Stimulated activated CD8-positive, alpha-beta memory T cell treated with anti-CD3 and anti-CD28 coated beads, Interleukin-15, amount 100 ng/mL, for 4 hours (primary cell): Measurements from ENCODE around the gene MAPK8IP1.
"Not testable (repeated sequence)": the region's sequence is repeated elsewhere in the genome, so short reads cannot be mapped to it uniquely, and the experiment has no call there.

ENCODE experiments used
- DNase-seq, 2 donors: peaks; one replicate each; pipeline ENCODE4 v3.0.0-alpha.2; 2020; ENCODE audit warnings: low read depth in 2 of 2

The MAPK8IP1 gene

GRCh38 chr11:45889966-45890365 is 4.5 kb downstream of the MAPK8IP1 start:
- no peak for DNase-seq

- DNase-seq: no peak
Measured at GRCh38 chr11:45890886-45891550, 5.6 kb downstream of the MAPK8IP1 start.

DNA sequence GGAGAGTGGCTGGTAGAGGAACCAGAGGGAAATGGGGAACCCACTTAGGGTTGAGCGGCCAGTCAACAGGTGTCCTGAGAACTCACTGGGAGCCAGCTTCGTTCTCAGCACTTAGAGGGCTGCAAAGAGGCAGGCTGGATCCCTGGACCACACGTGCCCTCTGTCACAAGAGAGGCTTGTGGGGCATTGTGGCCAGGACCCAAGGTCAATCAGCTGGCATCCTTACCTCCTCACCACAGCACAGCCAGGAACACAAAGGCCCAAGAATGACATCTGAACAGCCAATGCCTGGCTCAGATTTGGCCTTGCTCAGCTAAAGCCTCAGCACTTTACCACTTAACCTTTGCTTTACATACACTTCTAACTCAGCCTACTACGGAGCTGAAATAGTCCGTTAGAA is 7.4 kb downstream of the MAPK8IP1 start:
- no peak for DNase-seq

DNA sequence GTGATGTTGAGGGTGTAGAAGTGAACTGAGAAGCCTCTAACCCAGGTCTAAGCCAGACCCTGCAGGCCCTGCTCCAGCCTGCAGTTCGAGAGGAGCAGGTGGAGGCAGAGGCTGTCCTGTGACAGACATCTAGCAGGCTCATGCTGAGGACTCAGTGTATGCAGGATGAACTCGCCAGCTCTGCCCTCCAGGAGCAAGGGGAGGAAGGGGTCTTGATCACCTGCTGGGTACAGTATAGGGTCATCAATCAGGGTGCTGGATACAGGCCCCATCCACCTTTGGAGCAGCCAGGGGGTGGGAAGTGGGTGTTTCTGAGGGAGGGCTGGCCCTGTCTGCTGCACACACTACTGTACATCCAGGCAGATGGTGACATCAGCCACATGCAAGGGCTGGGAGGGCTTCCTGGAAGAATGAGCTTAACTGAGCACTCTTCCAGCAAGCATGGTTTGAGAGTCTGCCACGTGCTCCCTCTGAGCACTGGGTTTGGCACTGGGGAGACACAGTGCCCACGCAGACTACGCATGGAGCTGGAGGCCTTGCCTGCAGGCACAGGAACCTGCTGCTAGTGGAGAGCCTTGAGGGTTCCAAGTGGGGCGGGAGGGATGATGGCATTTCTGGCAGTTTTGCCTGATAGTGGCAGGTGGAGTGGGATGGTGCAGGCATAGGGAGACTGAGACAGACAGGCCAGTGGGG is 9.2 kb downstream of the MAPK8IP1 start:
- no peak for DNase-seq

GRCh38 chr11:45895553-45896259 is 10.3 kb downstream of the MAPK8IP1 start:
- no peak for DNase-seq

DNA sequence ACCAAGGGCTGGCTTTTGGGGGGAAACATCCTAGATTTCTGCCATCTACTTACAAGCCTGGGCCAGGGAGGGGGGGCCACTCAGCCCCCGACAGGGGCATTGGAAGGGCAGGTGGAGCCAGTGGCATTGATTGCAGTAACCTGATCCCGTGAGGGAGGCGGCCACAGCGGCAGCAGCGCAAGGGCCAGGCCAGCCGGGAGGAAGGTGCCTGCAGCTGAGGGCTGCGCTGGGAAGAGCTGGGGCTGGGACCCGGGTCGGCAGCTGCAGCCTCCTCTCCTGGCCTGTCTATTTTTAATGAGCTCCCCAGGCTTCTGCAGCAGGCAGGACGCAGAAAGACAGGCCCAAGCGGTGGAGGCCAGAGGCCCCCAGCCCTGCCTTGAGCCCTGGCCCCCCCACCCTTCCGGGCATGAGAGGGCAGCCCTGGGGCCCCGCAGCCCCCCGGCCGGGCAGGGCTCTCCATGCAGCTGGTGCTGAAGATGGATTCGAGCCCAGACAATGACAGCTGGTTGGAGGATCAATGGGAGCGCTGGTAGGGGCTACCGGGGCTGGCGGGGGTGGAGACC is 11.1 kb downstream of the MAPK8IP1 start:
- DNase-seq: no peak

DNA sequence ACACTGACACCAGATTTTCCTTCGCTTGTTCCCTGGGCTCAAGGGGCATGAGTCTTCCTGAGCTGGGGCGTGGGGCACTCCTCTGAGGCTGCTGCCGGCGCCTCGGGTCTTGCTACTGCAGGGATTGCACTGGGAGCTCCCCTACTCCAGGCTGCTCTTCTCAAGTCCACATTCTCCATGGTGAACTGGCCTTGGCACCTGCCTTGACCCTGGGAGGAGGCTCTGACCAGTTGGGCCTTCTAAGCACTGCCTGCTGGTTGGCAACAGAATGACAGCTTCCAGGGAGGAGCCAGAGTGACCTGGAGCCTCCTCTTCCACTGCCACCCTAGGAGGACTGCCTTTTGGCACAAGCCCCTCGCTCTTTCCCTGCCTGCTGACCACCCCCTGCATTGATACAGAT is 12.1 kb downstream of the MAPK8IP1 start:
- no peak for DNase-seq

DNA sequence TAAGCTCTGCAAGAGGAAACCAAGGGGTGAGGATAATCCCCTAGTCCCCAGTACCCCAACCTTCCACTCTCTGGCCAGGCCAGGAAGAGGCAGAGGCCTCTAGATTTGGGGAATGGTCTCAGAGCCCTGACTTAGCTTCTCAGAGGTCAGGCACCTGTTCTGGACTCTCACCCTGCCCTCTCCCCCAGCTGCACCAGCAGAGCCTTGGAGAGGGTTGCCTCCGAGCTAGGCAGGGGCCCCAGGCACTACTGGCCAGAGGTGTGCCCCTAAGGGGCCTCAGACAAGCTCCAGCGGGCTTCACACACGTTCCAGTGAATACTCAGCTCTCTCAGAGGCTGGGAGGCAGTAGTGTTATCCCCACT is 13.6 kb downstream of the MAPK8IP1 start:
- DNase-seq: no peak

- peak; percentile 40 to 51 for DNase-seq
Measured at GRCh38 chr11:45899448-45900174, 14.2 kb downstream of the MAPK8IP1 start.

DNA sequence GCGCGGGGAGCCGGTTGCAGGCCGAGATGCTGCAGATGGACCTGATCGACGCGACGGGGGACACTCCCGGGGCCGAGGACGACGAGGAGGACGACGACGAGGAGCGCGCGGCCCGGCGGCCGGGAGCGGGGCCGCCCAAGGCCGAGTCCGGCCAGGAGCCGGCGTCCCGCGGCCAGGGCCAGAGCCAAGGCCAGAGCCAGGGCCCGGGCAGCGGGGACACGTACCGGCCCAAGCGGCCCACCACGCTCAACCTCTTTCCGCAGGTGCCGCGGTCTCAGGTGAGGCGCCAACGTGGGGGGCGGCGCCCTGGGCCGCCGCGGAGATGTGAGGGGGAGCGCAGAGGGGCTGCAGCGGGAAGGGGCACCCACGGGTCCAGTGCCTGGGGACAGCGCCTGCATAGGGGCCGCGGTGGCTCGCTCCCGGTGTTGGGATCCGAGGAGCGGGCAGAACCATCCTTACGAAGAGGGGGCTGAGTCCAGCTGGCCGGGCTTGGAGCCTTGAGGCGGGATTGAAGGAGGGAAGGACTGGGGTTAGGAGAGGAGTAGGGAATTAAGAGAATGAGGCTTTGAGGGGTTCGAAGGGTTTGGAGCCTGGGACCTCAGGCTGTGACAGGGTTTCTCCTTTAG is 14.8 kb downstream of the MAPK8IP1 start:
- DNase-seq: not testable (repeated sequence)

GRCh38 chr11:45900916-45901617 is 15.6 kb downstream of the MAPK8IP1 start:
- DNase-seq: no peak

DNA sequence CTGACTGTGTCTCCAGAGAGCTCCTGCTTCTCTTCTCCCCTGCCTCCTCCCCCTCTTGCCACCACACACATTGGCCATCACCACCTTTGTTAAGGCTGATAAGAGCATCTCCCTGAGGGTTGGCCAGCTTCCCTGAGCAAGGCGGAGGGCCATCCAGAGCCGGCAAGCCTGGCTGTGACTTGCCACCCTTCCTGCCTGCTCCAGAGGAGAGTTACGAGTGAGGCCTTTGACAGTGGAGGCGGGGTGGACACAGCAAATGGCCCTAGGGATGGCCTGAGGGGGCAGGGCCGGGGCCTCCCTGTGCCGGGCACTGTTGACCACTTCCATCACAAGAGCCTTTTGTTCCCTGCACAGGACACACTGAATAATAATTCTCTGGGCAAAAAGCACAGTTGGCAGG is 16.2 kb downstream of the MAPK8IP1 start:
- DNase-seq: no peak

- no peak for DNase-seq
Measured at GRCh38 chr11:45902452-45903380, 17.3 kb downstream of the MAPK8IP1 start.

- no peak for DNase-seq
Measured at GRCh38 chr11:45904309-45904915, 19.0 kb downstream of the MAPK8IP1 start.

GRCh38 chr11:45905095-45905494 is 19.6 kb downstream of the MAPK8IP1 start:
- no peak for DNase-seq

- not testable (repeated sequence) for DNase-seq
Measured at GRCh38 chr11:45905576-45905975, 20.1 kb downstream of the MAPK8IP1 start.

DNA sequence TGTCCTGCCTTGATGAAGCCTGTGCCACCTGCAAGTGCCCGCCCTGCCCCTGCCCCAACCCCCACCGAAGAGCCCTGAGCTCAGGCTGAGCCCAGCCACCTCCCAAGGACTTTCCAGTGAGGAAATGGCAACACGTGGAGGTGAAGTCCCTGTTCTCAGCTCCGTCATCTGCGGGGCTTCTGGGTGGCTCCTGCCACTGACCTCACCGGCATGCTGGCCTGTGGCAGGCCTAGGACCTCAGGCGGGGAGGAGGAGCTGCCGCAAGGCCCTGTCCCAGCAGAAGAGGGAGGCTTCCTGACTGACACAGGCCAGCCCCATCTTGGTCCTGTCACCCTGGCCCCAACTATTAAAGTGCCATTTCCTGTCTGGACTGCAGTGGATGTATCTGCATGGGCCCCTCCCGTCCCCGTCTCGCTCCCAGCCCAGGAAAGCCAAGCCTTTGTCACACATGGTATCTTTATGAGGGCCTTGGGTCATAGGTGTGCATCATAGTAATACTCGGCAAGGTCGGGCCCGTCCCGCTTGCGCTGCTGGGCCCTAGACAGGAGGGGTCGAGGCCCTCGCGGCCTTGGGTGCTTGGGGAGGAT is 20.7 kb downstream of the MAPK8IP1 start:
- no peak for DNase-seq

DNA sequence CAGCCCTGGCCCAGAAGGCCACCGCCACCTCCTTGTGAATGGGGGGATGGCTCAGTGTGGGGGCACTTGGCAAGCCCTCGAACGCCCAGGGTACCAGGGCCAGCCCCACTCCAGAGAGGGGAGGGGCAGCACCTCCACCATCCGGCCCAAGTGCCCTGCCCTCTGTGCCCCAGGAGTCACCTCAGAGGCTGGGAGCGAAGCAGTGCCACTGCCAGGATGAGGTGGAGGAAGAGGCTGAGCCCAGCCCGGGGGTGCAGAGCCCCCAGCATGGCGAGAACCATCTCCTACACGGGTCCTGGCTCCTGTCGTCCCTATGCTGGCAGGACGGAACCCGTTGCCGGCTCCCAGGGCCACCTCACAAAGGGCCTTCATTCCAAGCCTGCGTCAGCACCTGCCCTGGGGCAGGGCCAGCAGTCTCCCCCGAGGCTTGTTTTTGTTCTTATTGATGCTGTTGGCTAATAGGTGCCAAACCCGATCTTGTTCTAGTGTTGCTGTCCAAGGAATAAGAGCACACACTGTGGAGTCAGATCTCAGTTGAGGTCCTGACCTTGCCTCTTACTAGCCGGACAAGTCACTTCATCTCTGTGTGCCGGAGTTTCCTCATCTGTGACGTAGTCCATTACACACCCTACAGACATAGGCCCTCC is 21.6 kb downstream of the MAPK8IP1 start, which contains the start of gene FREY1:
TSS of gene FREY1 (minus strand) at position 307 of the 647 bp plus-strand sequence. CDS start at position 281, 26 bp downstream.
- no peak for DNase-seq
